ENCODE results near the gene BBS4. TPM values are rescaled to one million over a fixed set of nuclear protein-coding genes. Genes with fewer than 3 reads are reported as not detected.

Gene BBS4
- total RNA-seq, 1 experiment from 2014 or later = 30.9 TPM

DNA sequence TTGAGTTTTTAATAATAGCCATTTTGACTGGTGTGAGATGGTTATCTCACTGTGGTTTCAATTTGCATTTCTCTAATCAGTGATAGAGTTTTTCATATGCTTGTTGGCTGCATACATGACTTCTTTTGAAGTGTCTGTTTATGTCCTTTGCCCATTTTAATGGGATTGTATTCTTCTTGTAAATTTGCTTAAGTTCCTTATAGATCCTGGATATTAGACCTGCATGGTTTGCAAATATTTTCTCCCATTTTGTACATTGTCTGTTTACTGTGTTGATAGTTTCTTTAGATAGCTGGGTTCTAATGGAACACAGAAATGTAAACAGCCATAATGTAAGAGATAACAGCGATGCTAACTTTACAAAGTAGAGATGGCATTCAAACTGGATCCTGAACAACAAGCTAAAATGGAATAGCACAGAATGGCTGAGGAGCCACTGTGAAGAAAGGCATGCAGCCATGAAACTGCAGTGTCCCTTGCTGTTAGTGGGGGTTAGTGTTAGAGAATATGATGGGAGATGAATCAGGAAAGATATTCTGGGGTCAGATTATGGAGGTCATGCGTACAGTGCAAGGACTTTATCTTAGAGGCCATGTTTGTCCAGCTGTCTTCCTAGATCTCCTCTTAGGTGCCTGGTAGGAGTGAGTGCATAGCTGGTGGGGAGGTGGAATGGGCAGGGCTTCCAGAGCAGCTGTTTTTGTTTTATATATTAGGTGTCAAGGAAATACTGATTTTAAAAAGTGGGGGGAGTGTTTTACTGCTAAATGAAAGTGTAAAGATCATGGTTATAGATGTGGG lies 48.1 kb downstream of the BBS4 start:
- no peaks in the 10 kb centered on the region for H3K9me3 ChIP-seq
- H3K36me3 ChIP-seq = peaks cover 65% of the 10 kb centered on the region
- no peak for DNase-seq
- H3K27me3 ChIP-seq = no peaks in the 10 kb centered on the region
- H3K4me3 ChIP-seq = no peak overlapping the region

DNA sequence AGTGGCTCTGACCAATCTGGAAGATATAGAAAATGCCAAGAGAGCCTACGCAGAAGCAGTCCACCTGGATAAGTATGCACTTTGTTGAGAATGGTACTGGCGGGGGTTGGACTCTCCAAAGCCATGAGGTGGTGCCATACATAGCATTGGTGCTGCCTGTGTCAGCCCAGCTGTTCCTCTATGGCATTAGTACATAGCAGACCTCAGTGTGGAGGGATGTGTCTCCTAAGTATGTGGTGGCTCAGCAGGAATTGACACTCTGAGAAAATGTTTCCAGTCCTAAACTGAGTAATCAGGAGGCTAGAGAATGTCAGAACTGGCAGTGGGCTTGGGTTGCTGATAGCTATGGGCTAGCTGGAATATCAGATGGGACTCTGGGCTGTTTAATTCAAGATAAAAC lies 49.1 kb downstream of the BBS4 start:
- no peak for DNase-seq
- H3K27me3 ChIP-seq = no peaks in the 10 kb centered on the region
- H3K9me3 ChIP-seq = no peaks in the 10 kb centered on the region
- H3K4me3 ChIP-seq = no peak overlapping the region
- H3K36me3 ChIP-seq = peaks cover 63% of the 10 kb centered on the region

DNA sequence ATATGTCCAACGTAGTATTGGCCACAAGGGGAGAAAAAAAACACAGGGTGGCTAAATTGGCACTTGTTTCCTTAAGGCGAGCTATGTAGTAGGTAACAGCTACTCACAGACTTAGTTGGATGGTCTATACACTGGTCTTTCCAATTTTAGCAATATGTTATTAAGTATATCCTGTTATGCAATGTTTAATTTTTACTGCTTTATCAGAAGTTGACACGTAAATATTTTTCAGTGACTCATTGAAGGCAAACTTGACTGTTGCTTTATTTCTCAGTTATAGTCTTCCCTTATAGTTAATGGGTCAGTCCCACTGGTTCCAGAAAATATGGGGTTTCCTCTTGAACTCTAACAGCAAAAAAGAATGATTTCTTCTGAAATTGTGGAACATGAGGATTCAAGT lies 51.1 kb downstream of the BBS4 start:
- H3K36me3 ChIP-seq = peaks cover 63% of the 10 kb centered on the region
- no peak for DNase-seq
- no peak overlapping the region for H3K4me3 ChIP-seq
- no peaks in the 10 kb centered on the region for H3K9me3 ChIP-seq
- no peaks in the 10 kb centered on the region for H3K27me3 ChIP-seq

DNA sequence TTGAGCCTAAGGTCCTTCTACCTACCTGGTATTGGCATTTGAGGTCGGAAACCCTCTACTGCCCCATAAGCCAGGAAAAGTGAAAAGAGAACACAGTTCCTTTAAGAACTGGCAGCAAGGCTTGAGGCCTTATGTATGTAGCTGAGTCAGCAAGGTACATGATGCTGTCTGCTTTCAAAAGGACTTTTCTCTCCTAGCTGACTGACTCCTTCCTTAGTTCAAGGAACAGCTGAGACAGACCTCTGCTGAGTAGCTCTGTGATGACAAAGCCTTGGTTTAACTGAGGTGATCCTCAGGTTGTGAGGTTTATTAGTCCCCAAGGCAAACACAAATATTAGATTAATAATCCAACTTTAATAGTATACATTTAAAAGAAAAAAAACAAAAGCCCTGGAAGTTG lies 51.7 kb downstream of the BBS4 start:
- Histone ChIP-seq H3K9me3 (no peaks in the 10 kb centered on the region), H3K36me3 (peaks cover 58% of the 10 kb centered on the region)
- DNase-seq = no peak

DNA sequence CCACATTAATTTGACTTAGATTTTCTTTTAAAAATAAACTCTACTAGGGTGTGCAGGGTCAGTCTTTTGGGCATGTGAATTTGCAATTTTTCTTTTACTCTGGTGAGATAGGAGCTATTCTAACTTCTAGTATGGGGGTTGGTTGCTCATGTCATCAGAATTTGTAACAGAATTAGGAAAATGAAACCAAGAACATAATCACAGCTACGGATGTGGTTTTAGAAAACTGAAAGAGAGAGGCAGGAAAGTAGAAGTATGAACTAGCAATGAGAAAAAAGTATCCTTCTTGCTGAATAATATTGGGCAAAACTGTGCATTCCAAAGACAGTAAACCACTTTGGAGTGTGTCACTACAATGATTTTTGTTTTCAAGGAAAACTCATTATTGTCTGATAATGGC lies 54.2 kb downstream of the BBS4 start:
- DNase-seq = no peak
- no peaks in the 10 kb centered on the region for H3K9me3 ChIP-seq
- no peak overlapping the region for H3K4me3 ChIP-seq
- no peaks in the 10 kb centered on the region for H3K27me3 ChIP-seq
- peaks cover 48% of the 10 kb centered on the region for H3K36me3 ChIP-seq

More for the DNA sequence above, 51.7 kb downstream of the BBS4 start:
- H3K4me3 ChIP-seq = no peak overlapping the region
- no peaks in the 10 kb centered on the region for H3K27me3 ChIP-seq

DNA sequence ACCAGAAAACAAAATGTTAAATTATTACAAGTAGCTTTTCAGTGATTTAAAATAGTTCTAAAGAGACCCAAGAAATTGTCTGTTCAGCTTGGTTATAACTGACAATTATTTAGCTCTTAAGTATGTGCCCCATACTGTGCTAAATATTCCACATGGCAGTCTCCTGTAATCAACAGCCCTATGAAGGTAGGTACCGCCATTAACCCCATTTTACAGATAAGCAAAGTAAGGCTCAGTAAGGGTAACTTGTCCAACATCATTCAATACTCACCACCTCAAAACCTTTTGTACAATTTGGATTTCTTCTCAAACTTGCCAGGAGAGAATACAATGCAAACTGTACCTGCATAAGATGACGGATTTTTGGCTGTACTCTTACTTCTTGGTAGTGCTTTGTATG lies 63.7 kb downstream of the BBS4 start:
- H3K27me3 ChIP-seq = no peaks in the 10 kb centered on the region
- no peak overlapping the region for H3K4me3 ChIP-seq
- peaks cover 43% of the 10 kb centered on the region for H3K36me3 ChIP-seq
- 0 out of 2 replicates have a peak, but pooled peaks cover 2% of the 10 kb centered on the region for H3K9me3 ChIP-seq
- DNase-seq = no peak

DNA sequence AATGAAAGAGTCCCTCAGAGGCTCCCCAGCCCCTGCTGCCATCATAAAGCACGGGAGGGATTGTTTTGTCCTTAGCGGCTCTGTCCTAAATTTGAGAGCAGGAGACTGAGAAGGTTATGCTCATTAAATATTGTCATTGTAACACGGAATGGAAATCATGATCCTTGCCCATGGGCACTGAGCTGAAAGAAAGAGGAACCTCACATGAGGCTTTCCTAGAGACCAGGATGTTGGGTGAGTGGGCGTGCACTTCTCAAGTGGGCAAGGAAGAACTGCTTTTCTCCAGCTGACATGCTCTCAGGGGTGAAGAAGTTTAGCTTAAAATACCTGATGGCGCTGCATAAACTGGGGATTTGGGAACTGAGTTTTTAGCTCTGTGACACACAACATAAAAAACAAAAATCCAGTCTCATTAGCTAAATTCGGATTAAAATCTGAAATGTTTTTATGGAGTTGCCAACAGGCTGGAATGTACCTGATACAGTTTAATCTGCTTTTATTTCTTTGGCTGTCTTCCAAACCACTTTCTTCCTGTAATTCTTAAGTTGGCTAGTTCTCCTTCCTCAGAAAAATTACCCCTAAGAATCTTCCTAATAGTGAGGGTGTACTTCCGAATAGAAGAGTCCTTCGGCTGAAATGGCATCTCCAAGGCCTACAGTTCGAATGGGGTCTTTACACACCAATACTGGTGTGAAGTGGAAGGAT lies 65.9 kb downstream of the BBS4 start:
- Histone ChIP-seq H3K9me3 (0 out of 2 replicates have a peak, but pooled peaks cover 2% of the 10 kb centered on the region), H3K36me3 (peaks cover 64% of the 10 kb centered on the region), H3K4me3 (no peak overlapping the region), H3K27me3 (no peaks in the 10 kb centered on the region)
- no peak for DNase-seq

DNA sequence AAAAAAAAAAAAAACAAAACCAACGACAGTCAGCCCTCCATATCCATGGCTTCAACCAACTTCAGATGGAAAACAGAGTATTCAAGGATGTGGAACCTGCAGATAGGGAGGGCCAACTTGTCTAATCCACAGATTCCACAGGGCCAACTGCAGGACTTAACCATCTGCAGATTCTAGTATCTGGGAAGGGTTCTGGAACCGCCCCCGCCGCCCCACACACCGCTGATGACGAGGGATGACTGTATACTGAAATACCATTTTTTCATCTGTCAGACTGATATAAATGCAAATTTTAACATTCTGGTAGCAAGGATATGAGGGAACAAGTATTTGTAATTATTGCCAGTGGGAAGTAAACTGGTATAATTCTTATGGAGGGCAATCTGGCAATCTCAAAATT lies 68.1 kb downstream of the BBS4 start:
- H3K27me3 ChIP-seq = no peaks in the 10 kb centered on the region
- no peak overlapping the region for H3K4me3 ChIP-seq
- H3K36me3 ChIP-seq = peaks cover 67% of the 10 kb centered on the region
- no peak for DNase-seq
- H3K9me3 ChIP-seq = no peaks in the 10 kb centered on the region

DNA sequence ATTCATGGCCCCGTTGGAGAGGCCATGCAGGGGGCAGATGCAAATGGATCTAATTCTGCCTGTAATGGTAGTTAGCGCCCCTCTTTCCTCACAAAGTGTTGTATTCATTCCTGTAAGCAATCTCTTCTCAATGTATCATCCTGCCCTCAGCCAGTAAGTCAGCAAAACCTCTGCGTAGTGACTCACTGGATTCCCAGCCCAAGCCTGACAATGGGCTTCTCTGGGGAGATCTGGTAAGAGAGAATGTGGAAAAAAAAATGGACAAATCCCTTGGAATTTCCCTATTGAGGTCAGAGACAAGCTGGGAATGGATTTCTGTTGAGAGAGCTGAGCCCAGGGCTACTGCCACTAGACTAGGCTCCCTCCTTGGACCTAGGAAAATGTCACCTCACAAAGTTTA lies 72.2 kb downstream of the BBS4 start:
- Histone ChIP-seq H3K36me3 (peaks cover 58% of the 10 kb centered on the region), H3K4me3 (no peak overlapping the region), H3K9me3 (no peaks in the 10 kb centered on the region), H3K27me3 (no peaks in the 10 kb centered on the region)
- peak; percentile 79 for DNase-seq

DNA sequence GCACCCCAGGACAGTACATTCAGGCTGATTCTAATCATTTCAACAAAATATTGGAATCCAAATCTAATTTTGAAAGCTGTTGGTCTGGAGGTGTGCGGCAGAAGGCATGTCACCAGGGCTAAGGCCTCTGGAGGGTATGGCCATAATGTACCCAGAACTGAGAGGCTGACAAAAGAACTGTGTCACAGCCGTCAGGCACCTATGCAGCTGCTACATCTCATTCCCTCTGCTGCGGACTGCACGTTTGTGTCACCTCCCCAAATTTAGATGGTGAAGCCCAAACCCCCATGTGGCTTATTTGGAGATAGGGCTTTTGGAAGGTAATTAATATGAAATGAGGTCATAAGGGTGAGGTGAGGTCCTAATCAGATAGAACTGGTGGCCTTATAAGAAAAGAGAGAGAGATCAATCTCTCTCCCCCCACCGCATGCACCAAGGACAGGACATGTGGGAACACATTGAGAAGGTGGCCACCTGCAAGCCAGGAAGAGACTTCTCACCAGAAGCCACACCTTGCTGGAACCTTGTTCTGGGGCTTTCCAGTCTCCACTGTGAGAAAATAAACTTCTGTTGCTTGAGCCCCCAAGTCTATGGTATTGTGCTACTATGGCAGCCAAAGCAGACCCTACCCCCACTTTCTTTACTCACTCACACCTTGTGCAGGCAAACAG lies 74.7 kb downstream of the BBS4 start:
- Histone ChIP-seq H3K36me3 (peaks cover 44% of the 10 kb centered on the region), H3K9me3 (no peaks in the 10 kb centered on the region)
- DNase-seq = no peak

DNA sequence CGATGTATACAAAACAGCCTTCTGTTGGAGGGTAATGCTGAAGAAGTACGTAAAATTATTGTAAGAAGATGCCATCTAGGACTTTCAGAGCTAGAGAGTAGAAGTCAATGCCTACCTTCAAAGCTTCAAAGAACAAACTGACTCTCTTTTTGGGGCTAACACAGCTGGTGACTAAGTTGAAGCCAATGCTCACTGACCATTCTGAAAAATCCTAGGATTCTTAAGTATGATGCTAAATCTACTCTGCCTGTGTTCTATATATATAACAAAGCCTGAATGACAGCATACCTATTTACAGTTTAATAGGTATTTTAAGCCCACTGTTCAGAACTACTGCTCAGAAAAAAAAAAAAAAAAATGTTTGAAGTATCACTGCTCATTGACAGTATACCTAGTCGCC lies 78.6 kb downstream of the BBS4 start:
- no peak for DNase-seq
- no peak overlapping the region for H3K4me3 ChIP-seq

More for the DNA sequence above, 74.7 kb downstream of the BBS4 start:
- Histone ChIP-seq H3K4me3 (no peak overlapping the region), H3K27me3 (no peaks in the 10 kb centered on the region)

DNA sequence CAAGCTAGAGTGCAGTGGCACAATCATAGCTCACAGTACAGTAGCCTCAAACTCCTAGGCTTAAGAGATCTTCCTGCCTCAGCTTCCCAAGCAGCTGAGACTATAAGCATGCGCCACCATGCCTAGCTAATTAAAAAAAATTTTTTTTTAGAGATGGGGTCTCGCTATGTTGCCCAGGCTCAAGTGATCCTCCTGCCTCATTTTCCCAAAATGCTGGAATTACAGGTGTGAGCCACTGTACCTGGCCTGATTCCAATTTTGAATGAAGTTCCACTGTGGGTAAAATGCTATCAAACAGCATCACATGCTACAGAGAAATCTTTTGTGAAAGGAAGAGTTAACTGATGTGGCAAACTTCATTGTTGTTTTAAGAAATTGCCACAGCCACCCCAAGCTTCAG lies 80.0 kb downstream of the BBS4 start:
- Histone ChIP-seq H3K4me3 (no peak overlapping the region), H3K27me3 (no peaks in the 10 kb centered on the region), H3K36me3 (peaks cover 62% of the 10 kb centered on the region), H3K9me3 (peaks cover 2% of the 10 kb centered on the region)
- DNase-seq = no peak

More for the DNA sequence above, 78.6 kb downstream of the BBS4 start:
- Histone ChIP-seq H3K9me3 (peaks cover 2% of the 10 kb centered on the region), H3K27me3 (no peaks in the 10 kb centered on the region), H3K36me3 (peaks cover 57% of the 10 kb centered on the region)

DNA sequence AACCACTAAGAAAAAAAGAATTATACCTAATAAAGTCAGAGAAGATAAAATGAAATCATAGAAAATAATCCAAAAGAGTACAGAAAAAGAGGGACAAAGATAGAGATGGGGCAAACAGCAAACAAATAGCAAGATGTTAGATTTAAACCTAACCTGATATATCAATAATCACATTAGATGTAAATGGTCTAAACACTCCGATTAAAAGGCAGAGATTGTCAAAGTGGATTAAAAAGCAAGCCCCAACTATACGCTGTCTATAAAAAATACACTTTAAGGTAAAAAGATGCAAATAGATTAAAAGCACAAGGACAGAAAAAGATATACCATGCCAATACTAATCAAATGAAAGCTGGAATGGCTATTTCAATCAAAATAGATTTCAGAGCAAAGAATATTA lies 80.8 kb downstream of the BBS4 start:
- no peaks in the 10 kb centered on the region for H3K27me3 ChIP-seq
- H3K36me3 ChIP-seq = peaks cover 69% of the 10 kb centered on the region
- H3K4me3 ChIP-seq = no peak overlapping the region
- no peak for DNase-seq
- H3K9me3 ChIP-seq = peaks cover 2% of the 10 kb centered on the region

DNA sequence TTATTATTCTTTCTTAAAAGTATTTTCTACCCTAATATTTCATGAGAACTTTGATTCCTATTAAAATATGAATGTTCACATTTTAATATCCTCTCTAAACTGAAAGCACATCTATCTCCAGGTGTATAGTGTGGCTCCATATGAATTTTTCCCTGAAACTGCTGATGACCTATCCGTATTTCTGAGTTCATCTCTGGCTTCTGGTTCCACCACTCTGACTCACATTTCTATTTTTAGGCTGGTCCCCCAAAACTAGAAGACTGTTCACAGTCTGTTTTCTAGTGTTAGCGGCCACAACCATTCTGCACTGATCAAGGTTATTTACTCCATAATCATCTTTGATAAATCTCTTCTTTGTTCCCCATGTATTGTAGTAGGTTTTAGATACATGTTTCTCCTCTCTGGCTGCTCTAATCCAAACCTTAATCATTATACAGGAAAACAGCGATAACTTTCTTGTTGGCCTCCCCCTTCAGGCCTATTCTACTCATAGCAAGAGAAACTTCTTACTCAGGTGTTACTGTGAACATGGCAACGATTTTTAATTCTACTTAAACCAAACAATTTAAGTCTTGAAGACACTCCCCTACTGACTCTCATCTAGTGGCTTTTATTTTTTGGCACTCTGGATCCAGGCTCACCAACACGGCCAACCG lies 84.8 kb downstream of the BBS4 start:
- Histone ChIP-seq H3K27me3 (no peaks in the 10 kb centered on the region), H3K36me3 (peaks cover 90% of the 10 kb centered on the region), H3K9me3 (peaks cover 2% of the 10 kb centered on the region), H3K4me3 (no peak overlapping the region)
- DNase-seq = no peak

DNA sequence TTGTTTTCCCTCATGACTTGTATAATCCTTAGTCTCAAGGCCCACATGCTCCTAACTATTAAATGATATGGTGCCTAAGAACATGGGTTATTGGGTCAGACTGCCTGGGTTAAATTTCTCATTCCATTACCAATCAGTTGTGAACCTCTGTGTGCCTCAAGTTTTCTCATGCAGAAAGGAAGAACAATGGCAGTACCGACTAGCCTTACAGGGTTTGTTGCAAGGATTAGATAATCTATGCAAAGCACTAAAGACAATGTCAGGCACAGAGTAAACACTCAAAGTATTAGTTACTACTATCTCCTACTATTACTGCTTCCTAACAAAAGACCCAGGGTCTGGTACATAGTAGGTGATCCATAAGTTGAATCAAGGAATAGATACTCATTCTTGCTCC lies 85.3 kb downstream of the BBS4 start:
- Histone ChIP-seq H3K4me3 (no peak overlapping the region), H3K27me3 (no peaks in the 10 kb centered on the region), H3K36me3 (peaks cover 89% of the 10 kb centered on the region), H3K9me3 (peaks cover 2% of the 10 kb centered on the region)
- no peak for DNase-seq

DNA sequence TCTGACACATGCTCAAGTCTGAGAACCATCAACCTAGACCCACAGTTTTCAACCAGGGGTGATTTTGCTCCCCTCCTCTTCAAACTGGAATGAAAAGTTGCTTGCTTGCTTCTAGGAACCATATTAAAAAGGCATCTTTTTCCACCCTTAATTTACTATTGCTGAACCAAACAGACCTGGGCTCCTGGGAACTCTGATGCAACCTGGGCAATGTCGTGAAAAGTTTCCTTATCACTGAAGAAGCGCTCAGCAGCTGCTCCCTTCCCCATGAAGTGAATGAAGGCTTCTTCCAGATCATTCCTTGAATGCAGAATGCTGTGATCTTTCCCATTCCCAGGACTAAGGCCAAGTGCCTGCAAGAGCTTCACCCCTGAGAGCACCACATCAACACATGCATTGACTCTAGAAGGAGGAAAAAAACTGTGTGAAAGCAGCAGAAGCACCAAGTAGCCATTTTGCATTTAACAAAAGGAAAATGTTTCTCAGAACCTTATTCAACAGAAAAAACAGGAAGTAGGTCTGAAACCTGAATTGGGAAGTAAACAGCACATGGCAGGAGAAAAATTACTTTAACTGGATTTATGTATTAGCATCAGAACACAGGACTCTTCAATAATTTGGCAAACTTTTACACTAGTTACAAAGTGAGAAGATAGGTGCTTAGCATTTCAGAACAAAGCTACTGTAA lies 88.8 kb downstream of the BBS4 start:
- Histone ChIP-seq H3K4me3 (no peak overlapping the region), H3K36me3 (peaks cover 72% of the 10 kb centered on the region), H3K27me3 (no peaks in the 10 kb centered on the region), H3K9me3 (no peaks in the 10 kb centered on the region; the same call in 1 of the 2 replicates)
- DNase-seq = no peak

All from MG63 (cell line).